ENCODE data around the gene GLI3. TPM values are rescaled to one million over a fixed set of nuclear protein-coding genes. Genes with fewer than 3 reads are reported as not detected.
A peak's percentile ranks its signal among the peaks of the same experiment; 100 is the strongest.

GLI3 gene
- total and polyA plus RNA-seq, 11 donors = 0.50 to 14.4 (median 5.7) TPM

- Histone ChIP-seq H3K36me3 (peaks cover 0 to 48% (median 5%) of the 10 kb centered on the region in 9 donors), H3K27ac (no peak overlapping the region), H3K9me3 (no peaks in the 10 kb centered on the region), H3K4me3 (no peak overlapping the region), H3K4me1 (peaks cover 0 to 2% (median 0%) of the 10 kb centered on the region in 12 donors), H3K27me3 (no peaks in the 10 kb centered on the region)
- TF ChIP-seq, protein P1, sequence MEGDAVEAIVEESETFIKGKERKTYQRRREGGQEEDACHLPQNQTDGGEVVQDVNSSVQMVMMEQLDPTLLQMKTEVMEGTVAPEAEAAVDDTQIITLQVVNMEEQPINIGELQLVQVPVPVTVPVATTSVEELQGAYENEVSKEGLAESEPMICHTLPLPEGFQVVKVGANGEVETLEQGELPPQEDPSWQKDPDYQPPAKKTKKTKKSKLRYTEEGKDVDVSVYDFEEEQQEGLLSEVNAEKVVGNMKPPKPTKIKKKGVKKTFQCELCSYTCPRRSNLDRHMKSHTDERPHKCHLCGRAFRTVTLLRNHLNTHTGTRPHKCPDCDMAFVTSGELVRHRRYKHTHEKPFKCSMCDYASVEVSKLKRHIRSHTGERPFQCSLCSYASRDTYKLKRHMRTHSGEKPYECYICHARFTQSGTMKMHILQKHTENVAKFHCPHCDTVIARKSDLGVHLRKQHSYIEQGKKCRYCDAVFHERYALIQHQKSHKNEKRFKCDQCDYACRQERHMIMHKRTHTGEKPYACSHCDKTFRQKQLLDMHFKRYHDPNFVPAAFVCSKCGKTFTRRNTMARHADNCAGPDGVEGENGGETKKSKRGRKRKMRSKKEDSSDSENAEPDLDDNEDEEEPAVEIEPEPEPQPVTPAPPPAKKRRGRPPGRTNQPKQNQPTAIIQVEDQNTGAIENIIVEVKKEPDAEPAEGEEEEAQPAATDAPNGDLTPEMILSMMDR (IDR thresholded peaks at IDR 0.05) = no peak
- no peak for TF ChIP-seq POLR2A (IDR thresholded peaks at IDR 0.05)
- ATAC-seq (peak; percentile 58 to 85 (median 78)), DNase-seq (no peak)
- WGBS, 4 donors = 36 to 71% (median 60%) methylated on average over 3 of the region's 3 CpGs
- intact Hi-C loops (cut with DNase I) = no loop called here
These were observed 201.8 kb downstream of the GLI3 start for GRCh38 chr7:42035210-42035609.

GRCh38 chr7:42033480-42033879, 203.5 kb downstream of the GLI3 start:
- Histone ChIP-seq H3K36me3 (peaks cover 0 to 32% (median 0%) of the 10 kb centered on the region in 9 donors), H3K4me3 (no peak overlapping the region), H3K9me3 (no peaks in the 10 kb centered on the region), H3K4me1 (no peaks in the 10 kb centered on the region), H3K27me3 (no peaks in the 10 kb centered on the region), H3K27ac (no peak overlapping the region)
- ATAC-seq (no peak), DNase-seq (no peak)
- TF ChIP-seq, protein P1 (IDR thresholded peaks at IDR 0.05) = no peak
- TF ChIP-seq POLR2A (IDR thresholded peaks at IDR 0.05) = no peak
- intact Hi-C loops (cut with DNase I) = no loop called here

DNA sequence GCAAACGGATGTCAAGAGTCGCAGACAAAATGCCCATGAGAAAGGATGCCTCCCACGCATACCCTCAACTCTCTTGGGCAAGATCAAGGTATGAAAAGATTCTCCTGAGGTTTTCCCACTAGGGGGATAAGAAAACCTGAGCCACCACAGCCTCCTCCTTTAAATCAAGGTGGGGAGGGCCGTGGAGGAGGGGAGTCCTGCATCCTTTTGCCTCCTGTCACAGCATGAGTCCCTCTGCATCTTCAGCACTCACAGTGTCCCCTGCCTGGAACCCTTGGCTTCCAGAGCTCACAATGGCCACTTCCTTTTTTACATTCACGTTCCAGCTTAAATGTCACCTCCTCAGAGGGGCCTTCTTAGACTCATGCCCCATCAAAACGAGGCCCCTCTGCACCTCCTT, 207.6 kb downstream of the GLI3 start:
- Histone ChIP-seq H3K9me3 (no peaks in the 10 kb centered on the region), H3K27ac (no peak overlapping the region), H3K27me3 (no peaks in the 10 kb centered on the region), H3K4me3 (no peak overlapping the region), H3K4me1 (no peaks in the 10 kb centered on the region), H3K36me3 (peaks cover 0 to 17% (median 13%) of the 10 kb centered on the region in 9 donors)
- no peak for TF ChIP-seq POLR2A (IDR thresholded peaks at IDR 0.05)
- TF ChIP-seq, protein P1 (IDR thresholded peaks at IDR 0.05) = no peak
- 79 to 88% (median 84%) methylated on average over 6 of the region's 6 CpGs for WGBS, 4 donors
- no peak for DNase-seq
- ATAC-seq = no peak
- intact Hi-C loops (cut with DNase I) = no loop called here

GRCh38 chr7:42027521-42027920, 209.5 kb downstream of the GLI3 start:
- H3K4me1 ChIP-seq = no peaks in the 10 kb centered on the region
- 91 to 93% (median 92%) methylated on average over 3 of the region's 3 CpGs for WGBS, 4 donors
- no peak for DNase-seq
- H3K9me3 ChIP-seq = no peaks in the 10 kb centered on the region
- no peak for TF ChIP-seq POLR2A (IDR thresholded peaks at IDR 0.05)
- TF ChIP-seq, protein P1 (IDR thresholded peaks at IDR 0.05) = no peak
- no peak overlapping the region for H3K27ac ChIP-seq
- H3K36me3 ChIP-seq = peaks cover 0 to 32% (median 13%) of the 10 kb centered on the region in 9 donors
- H3K4me3 ChIP-seq = no peak overlapping the region
- intact Hi-C loops (cut with DNase I) = no loop called here
- H3K27me3 ChIP-seq = no peaks in the 10 kb centered on the region
- no peak for ATAC-seq

All from heart left ventricle (tissue), 16 donors.